GM18861 (cell line): Measurements from ENCODE around the gene C1orf94.
"Not testable (repeated sequence)": the region's sequence is repeated elsewhere in the genome, so short reads cannot be mapped to it uniquely, and the experiment has no call there.

ENCODE experiments used
- ATAC-seq: cut with Tn5 transposase; IDR thresholded peaks from one replicate; pipeline ENCODE4 v1.9.1; 2021; ENCODE audit not compliant: unreplicated experiment

C1orf94 gene

DNA sequence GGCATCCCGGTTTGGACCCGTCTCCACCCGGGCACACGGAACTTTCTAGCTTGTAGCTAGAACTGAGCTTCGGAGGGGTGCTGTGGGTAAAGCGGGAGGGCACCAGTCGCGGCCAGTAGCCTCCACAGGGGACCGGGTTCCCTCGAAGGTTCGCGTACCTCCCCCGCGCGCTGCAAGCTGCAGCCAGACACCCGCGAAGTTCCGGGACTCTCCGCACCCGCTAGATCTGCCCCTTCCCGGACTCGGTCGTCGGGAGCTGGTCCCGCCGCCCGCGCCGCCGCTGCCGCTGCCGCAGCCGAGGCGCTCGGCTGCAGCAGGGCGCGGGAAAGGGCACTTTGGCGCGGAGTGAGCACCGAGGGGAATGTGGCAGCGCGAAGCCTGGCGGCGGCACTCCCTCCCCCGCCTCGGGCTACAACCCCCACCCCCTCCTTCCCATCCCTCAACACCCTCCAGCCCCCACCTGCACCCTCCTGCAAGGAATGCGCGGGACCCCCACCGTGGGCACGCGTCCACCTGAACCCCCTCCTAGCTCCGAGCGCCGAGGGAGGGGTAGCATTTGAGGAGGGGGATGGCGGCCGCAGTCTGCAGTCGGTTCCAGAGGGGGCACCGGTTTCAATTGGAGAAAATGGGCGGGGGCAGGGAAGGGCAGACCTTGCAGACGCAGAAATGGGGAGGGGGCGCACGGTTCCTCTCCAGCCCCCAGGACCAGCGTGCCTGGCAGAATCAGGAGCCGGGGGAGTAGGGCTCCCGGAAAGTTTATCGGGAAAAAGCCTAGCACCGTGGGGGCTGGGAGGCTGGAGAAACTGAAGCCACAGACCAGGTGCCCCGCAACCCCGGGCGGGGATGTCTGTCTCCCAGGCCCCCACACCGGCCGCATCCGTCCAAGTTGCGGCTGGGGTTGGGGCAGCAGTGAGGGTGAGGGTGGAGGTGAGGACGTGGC, 12.6 kb upstream of the C1orf94 start:
- ATAC-seq, result no peak

DNA sequence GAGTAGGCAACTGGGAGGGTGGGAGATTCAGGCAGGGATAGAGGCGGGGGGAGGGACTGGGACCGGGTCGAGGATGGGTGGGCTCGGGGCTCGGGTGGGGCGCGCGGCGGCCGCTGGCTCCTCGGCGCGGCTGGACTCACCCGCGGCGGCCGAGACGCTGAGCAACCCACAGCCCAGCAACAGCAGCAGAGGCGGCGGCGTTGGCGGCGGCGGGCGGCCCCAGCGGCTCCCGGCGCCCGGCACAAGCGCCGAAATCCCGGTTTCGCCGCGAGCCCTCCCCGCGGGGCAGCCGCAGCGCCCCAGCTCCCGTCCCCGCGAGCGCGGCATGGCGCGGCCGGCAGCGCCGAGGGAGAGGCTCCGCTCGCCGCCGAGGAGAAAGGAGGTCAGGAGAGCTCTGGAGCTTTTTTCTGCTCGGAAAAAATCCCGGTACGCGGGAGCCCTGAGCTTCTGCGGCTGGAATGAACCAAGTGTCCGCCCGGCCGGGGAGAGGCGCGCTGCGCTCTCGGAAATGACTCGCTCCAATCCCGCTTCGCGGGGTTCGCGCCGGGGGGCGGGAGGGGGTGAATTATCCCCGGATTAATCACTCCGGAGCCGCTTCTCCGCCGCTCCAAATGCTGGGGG, 11.8 kb upstream of the C1orf94 start, which contains the start of gene CSMD2:
Gene CSMD2, minus strand, starts transcription at position 460 of the 621 bp plus-strand sequence. Its CDS starts 133 bp downstream, at position 327.
- ATAC-seq, result no peak

DNA sequence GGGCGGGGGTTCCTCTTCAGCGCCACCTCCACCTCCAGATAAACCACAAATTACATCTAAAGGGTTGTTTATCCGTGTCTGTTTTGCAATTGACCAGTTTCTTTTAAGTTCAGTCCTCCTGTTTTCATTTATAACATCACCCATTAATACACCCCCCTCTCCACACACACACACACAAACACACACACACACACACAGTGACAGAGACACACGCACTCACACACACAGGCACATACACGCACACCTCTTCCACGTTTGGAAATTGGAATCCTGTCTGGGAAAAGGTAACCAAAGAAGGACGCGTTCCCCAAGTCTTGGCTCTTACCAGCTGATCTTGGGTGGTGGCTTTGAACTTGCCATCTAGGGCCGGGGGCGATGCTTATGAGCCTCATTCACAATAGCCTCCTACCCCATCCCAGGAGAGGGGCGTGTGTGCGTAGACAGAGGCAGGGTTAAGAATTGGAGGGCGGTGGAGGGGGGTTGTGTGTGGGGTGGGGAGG, 11.2 kb upstream of the C1orf94 start:
- ATAC-seq, result no peak

DNA sequence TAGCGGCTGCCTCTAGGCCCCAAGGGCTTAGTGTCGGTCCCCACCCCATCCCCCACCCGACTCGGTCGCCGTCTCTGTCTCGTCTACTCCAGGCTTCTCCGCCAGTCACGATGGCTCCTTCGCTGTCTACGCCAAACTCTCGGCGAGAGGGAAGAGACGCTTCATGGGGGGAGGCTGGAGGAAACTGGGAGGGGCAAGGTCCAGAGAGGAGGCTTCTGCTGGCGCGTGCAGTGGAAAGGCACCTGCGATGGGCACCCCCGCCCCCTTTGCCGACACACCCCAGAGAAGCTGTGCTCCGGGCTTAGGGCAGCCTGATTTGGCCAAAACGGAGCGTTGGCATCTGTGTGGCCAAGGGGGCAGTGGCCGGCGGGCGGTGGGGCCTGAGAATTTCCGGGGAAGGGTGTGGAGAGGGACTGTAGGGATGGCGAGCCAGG, 10.5 kb upstream of the C1orf94 start:
- ATAC-seq, result no peak

DNA sequence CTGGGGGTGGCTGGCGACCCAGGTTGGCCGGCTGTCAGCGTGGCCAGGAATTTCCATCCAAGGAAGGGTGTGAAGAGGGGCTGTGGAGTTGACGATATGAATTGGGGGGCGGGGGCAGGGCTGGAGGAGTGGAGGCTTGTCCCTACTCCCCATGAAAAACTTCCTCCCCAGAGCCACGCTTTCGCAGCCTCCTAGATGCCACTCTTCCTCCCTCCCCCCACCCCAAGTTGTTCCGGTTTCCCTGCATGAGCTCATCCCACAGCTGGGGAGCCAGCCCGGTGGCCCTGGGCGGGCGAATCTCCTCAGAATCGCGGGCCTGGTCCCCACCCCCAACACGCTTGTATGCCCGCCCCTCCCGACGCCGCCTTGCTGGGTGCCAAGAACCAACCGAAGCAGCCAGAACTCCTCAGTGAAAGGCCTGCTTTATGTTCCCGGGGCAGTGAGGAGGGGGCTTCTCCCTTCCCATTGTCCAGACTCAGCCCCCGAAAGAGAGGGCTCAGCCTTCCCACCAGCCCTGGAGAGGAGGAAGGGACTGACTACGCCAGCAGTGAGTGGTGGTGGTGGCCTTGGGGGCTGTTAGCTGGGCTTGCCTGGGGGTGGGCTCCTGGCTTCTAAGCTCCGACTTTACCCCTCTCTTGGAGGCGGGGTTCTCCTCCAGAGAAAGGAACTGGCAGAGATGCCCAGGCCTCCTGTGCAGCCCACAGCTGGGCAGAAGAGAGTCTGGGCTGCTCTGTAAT, 9.9 kb upstream of the C1orf94 start:
- no peak for ATAC-seq

DNA sequence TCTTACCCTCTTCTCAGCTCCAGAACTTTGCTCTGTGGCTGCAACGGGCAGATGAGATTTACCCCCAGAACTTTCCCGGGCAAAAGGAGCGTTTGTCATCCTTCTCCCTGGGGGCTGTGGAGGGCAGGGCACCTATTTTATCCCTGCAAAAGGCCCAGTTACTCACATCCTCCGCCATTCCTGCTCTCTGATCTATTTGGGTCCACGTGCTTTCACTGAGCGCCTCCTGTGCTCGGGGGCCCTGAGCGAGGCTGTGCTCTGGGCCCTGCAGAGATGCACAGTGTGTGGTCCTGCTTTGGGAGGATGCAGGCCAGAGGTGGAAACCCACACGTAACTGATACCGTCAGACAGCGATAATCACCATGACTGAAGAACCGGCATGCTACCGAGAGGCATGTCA, 9.3 kb upstream of the C1orf94 start:
- no peak for ATAC-seq

DNA sequence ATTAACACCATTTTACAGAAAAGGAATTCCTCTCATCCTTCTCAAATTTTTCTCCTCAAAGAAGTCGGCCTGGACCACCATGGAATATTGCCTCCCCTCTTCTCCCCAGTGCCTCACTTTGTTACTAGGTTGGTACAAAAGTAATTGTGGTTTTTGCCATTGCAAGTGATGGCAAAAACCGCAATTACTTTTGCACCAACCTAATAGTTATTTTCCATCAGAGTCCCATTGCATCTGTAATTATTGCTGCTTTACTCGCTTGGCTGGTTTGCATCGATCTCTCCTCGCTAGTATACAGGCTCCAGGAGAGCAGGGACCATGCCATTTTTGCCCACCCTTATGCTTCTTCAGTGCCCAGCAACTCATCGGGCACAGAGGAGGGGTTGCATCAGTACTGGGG, 963 bp upstream of the C1orf94 start:
- ATAC-seq, result no peak

DNA sequence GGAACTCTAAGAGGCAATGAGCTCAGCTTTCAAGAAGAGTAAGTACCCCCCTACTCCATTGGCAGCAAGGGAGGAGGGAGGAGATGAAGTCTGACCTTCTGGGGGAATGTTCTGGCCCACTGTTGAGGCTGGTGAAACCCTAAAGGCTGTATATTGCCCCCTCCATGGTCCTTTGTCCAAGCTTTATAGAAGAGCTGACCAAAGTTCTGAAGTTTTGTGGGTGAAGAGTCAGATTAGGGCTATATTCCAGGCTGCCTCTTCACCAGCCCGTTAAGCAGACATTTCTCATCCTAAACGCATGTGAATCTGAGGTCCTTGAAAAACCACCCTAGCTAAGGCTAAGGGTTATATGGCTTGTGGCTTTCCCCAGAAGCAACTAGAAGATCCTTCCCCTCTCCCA, 1.4 kb downstream of the C1orf94 start:
- no peak for ATAC-seq

DNA sequence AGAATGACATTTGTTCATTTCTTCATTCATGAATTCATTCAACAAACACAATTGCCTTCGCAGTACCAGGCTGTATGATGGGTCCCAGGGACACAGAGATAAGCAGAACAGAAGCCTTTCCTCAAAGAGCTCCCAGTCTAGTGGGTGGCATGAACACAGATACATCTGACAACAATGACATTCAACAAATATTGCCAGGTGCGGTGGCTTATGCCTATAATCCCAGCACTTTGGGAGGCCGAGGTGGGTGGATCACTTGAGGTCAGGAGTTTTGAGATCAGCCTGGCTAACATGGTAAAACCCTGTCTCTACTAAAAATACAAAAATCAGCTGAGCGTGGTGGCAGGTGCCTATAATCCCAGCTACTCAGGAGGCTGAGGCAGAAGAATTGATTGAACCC, 6.7 kb downstream of the C1orf94 start:
- ATAC-seq, result not testable (repeated sequence)

DNA sequence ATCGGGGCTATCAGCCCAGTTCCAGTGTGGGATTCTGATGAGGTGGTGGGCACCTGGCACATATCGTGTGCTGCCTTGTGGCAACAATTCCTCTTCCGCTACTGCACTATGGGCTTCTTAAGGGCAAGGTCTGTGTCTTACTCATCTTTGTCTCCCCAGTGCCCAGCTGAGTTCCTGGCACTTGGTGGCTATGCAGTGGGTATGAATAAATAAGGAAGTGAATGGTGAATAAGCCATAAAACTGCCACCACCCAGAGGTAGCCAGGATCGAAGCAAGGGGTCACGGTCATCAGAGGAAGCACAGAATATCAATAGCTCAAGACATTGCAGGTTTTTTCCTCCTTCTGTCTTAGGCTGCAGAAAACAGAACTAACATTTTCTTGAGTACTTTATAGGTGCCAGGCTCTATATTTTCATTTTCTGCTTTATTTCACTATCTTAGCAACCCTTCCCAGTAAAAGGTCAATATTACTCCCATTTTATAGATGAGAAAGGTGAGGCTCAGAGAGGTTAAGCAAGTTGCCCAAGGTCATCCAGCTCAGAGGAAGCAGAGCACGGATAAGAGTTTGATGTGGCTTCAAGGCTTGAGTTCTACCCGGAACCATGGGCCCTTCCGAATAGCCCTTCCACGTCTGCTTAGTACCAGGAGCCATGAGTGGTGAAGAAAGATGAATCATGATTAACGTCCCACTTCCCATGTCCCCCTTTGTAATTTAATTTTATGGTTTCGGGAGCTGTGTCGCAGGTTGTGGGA, 10.2 kb downstream of the C1orf94 start:
- no peak for ATAC-seq

DNA sequence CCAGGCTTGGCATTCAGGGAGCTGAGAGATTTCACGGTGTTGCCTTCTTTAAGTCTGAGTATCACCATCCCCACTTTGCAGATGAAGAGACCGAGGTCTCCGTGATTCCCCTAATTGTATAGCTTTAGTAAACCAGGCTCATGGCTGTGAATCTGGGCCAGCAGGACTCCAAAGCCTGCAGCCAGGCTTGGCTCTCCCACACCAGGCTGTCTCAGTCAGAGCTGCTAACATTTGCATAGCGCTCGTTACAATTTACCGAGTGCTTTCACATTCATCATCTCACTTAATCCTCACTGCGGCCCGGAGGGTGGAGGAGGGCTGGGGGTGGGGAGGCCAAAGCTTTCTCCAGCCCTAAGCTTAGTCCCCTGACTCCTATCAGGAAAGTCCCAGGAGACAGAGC, 11.7 kb downstream of the C1orf94 start:
- ATAC-seq, result no peak

DNA sequence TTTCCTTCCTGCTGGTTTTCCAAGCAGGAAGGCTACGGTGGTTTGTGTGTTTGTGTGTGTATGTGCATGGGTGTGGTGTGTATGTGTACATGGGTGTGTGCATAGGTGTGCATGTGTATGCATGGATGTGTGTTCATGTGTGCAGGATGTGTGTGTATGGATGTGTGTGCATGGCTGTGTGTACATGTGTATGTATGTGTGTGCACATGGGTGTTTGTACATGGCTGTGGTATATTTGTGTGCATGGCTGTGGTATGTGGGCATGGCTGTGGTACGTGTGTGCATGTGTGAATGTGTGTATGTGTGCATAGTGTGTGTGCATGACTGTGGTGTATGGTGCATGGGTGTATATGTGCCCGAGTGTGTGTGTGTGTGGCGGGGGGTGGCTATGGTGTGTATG, 12.3 kb downstream of the C1orf94 start:
- no peak for ATAC-seq

DNA sequence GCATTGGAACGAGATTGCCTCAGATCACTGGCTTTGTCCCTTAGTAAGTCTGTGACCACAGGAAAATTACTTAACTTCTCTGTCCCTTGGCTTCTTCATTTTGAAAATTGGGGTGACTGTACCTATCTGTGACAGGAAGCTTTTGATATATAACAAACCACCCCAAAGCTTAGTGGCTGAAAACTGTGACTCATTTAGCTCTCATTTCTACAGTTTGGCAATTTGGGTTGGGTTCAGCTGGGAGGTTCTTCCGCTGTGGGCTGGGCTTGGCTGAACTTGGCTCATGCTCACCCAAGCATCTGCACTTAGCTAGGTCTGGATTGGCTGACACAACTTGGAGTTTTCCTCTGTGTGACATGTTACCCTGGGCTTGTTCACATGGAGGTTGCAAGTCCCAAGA, 14.0 kb downstream of the C1orf94 start:
- ATAC-seq, result no peak

DNA sequence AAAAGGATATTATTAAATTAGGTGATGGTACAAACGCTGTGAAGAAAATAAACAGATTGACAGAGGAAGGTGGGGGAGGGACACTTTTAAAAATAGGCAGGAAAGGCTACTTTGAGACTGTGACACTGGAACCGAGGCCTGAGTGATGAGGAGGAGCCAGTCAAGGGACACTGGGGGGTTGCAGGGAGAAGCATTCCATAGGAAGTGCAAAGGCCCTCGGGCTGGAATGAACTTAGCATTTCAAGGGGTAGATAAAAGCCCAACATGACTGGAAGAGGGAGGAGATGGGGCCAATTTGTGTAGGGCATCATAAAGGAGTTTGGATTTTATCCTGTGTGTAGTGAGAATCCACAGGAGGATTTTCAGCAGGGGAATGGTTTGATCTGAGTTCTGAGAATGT, 15.9 kb downstream of the C1orf94 start:
- no peak for ATAC-seq

DNA sequence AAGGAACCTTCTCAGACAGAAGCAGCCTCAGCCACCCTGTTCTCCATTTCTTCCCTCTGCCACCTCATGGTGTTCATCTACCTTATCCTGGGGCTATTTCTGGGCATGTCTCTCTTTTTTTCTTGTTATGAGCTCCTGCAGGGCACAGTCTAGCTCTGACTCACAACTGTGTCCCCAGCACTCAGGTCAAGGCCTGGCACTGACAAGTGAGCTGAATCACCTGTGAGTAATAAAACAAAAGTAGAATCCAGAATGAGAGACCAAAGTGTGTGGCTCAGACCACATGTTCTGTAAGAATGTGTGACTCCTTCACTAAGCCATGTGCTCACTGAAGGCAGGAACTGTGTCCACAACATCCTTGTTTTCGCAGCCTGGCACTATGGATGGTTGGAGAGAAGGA, 23.2 kb downstream of the C1orf94 start:
- no peak for ATAC-seq

DNA sequence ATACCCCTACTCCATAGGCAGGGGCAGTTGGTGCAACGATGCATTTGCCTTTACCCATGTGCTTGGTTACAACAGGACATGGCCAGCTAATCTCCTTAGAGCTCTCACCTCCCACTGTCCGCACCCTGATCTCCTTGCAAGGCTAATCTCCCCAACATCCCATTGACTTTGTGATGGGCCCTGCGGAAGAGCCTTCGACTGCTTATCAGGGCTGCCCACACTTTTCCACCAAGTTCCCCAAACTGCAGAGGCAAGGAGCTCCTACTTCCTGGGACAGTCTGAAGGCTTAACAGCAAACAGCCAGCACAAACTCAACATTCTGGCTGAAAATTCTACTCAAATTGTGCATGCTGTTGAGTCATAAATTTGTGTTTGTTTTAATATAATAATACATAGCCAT, 36.0 kb downstream of the C1orf94 start:
- ATAC-seq, result no peak

DNA sequence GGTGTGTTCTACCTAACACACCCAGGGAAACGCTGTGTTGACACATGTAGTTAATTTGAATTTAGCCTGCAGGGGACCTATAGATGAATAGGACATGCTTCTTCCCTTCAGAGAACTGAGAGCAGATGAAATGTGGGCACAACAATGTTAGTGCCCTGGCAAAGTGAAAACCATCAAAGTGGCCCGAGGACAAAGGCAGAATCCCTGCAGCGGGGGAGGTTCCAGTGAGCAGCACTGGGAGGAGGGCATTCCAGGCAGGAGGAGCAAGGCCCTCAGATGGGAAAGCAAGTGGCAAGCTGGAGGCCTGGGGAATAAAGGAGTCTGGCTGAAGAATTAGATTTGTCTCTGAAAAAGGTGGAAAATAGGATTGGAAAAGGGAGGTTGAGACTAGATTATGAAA, 37.2 kb downstream of the C1orf94 start:
- no peak for ATAC-seq

DNA sequence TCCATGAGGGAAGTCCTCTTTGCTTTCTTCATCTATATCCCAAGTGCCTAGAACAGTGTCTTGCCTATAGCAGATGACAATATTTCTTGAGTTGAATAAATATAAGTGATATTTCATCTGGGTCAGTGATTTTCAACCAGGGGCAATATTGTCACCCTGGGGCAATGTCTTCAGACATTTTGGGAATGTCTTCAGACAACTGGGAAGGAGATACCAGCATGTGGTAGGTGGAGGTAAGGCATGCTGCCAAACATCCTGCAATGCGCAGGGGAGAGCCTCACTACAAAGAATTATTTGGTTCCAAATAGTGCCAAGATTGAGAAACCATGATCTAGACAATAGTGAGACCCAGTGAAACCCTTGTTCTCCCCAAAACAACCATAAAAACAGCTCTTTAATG, 54.7 kb downstream of the C1orf94 start:
- ATAC-seq, result no peak

DNA sequence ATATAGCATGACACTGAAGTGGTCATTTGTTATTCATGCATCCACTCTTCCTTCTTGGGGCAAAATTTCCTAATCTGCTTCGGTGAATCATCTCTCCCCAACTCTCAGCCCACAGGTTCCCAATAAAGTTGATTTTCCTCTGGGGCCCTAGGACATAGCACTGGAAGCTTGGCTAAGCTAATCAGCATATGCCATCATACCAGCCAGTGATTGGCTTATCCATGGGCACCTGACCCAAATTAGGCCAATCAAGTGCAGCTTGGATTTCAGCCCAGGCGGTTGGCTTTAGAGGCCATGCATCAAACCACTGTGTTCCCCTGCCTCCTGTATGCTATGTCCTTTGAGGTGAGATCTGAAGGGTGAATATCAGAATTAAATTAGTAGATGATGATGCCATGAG, 58.9 kb downstream of the C1orf94 start:
- ATAC-seq, result no peak

DNA sequence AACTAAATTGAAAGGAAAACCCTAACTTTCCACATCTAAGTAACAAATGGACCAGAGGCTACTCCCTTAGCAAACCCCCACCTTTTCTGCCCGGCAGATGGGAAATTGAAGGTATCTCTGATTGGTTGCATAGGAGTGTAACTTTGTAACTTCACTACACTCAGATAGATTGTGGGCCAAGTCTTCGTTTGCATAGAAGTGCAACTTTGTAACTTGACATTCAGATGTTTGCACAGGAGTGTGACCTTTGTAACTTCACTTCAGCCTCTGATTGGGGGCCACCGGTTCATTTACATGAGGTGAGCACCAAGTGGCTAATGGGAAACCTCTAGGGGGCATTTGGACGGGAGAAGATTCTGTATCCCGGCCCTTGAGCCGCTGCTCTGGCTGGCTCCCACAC, 59.4 kb downstream of the C1orf94 start:
- no peak for ATAC-seq
